GM18907 (cell line): ENCODE results near the gene TMEM198.
A peak's percentile ranks its signal among the peaks of the same experiment; 100 is the strongest.

Experiments
- ATAC-seq: cut with Tn5 transposase; IDR thresholded peaks from one replicate; pipeline ENCODE4 v1.9.1; 2021; ENCODE audit warnings: mild to moderate bottlenecking, moderate library complexity; ENCODE audit not compliant: unreplicated experiment

Gene TMEM198

GRCh38 chr2:219575566-219576504 is 32.0 kb downstream of the TMEM198 start:
- no peak for ATAC-seq

- no peak for ATAC-seq
Observed at GRCh38 chr2:219576505-219577388, 32.9 kb downstream of the TMEM198 start.

- no peak for ATAC-seq
Observed at GRCh38 chr2:219578811-219579613, 35.2 kb downstream of the TMEM198 start.

- no peak for ATAC-seq
Observed at GRCh38 chr2:219581346-219581745, 37.5 kb downstream of the TMEM198 start.

GRCh38 chr2:219591091-219591490 is 47.3 kb downstream of the TMEM198 start:
- no peak for ATAC-seq

GRCh38 chr2:219592736-219593135 is 48.9 kb downstream of the TMEM198 start:
- no peak for ATAC-seq

GRCh38 chr2:219593154-219593553 is 49.3 kb downstream of the TMEM198 start:
- no peak for ATAC-seq

- ATAC-seq, result no peak
Observed at GRCh38 chr2:219595256-219595655, 51.4 kb downstream of the TMEM198 start.

GRCh38 chr2:219596954-219597551 is 53.2 kb downstream of the TMEM198 start:
- peak; percentile 6 for ATAC-seq

GRCh38 chr2:219597552-219598307 is 53.9 kb downstream of the TMEM198 start, which contains the start of gene STK11IP:
Gene STK11IP, plus strand, starts transcription at chr2:219597857. Its CDS starts 263 bp downstream, at chr2:219598120.
- peak; percentile 92 for ATAC-seq

- no peak for ATAC-seq
Observed at GRCh38 chr2:219598308-219599078, 54.7 kb downstream of the TMEM198 start.
